ENCODE measurements around the gene KCNG1.

Gene KCNG1

DNA sequence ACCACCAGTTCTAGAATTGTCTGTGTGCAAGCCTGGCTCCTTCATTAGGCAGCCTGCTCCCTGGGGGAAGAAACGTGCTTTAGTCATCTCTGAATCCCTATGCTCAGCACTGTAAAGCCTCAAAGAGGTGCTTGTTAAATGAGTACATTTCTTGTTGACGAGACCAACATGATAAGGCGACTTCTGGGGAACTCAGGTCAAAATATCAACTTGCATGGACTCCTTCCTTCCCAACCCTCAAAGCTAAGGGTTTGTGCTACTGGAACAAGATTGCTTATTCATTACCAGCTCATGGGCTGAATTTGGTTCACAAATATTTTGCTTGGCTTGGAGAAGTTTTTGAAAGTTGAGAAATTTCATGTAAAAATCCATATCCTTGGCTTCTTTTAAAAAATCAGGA, 10.6 kb downstream of the KCNG1 start:
- DNase-seq, result no peak

DNA sequence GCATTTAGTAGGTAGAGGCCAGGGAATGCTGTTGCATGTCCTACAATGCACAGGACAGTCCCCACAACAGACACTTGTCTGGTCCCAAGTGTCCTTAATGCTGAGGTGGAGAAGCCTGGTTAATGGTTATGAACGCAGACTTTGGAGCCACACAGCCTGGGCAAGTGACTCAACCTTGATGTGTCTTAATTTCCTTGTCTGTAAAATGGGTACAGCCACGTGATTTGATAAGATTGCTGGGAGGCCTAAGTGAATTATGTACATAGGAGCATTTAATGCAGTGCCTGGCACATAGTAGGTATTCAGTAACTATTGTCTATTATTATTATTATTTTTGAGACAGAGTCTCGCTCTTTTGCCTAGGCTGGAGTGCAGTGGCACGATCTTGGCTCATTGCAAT, 11.4 kb downstream of the KCNG1 start:
- no peak for DNase-seq

DNA sequence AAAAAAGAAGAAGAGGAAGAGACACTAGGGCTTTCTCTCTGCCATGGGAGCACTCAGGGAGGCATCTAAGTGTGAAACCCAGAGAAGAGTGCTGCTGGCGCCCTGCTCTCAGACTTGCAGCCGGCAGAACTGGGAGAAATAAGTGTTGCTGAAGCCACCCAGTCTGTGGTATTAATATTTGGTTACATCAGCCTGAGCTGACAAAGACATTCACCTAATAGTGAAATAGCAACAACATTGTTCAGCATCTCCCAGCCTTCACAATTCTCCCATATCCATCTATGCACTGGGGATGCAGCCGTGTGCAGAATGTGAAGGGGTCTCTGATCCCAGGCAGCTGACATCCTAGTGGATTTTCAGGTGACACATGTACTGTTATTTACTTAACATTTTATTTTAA, 12.0 kb downstream of the KCNG1 start:
- DNase-seq, result no peak

DNA sequence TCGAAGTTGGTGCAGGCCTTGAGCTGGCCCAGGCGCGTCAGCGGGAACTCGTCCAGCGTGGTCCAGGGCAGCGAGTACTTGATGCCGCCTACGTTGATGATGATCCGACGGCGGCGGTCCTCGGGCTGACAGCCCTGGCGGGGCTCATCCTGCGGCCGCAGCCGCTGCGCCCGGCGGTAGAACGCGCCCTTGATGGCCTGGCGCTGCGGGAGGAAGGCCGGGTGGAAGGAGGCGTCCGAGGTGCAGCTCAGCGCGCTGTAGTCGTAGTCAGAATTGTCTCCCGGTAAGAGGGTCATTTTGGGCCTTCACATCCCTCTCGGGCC, 12.9 kb downstream of the KCNG1 start:
- no peak for DNase-seq

DNA sequence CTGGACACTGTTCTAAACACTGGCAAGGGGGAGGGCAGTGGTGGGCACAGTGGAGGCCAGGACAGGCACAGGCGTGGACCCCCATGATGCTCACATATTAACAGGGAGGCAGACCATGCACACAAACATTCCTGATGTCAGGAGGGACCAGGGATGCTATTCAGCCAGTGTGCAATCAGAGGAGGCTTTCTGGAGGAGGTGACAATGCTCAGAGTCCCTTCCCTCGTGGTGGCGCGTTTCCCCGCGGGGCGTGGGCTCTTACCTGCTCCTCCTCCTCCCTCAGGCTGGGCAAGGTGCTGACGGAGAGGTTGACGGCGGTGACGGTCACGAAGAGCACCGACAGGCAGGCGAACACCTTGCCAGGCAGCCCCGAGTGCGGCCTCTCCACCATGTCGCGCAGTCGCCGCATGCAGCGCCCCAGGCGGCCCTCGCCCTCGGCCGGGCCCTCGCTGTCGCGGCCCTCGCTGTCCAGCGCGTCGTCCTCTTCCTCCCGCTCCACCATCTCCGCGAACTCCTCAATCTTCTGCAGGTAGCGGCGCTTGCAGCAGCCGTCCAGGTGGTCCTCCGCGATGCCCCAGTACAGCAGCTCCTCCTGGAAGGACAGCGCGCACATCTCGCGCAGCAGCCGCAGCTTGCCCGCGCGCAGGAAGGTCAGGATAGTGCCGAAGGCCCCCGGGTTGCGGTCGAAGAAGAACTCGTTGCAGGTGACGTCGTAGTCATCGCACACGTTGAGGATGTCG, 13.4 kb downstream of the KCNG1 start:
- no peak for DNase-seq

DNA sequence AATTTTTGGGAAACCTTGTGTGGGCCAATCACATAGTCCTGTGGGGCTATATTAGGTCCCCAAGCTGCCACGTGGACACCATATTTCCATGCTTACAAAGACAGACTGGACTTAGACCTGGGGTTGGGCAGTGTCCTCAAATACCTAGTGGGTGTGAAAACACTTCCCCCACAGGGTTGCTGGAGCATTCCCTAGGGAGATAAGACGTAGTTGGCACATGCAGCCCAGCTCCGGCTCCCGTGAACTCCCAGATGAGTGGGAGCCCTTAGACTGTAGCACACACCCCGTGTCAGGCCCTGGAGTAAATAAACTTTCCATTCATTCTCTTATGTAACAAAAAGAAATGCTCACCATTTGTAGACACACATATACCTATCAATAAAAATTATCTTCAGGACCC, 14.2 kb downstream of the KCNG1 start:
- DNase-seq, result no peak

DNA sequence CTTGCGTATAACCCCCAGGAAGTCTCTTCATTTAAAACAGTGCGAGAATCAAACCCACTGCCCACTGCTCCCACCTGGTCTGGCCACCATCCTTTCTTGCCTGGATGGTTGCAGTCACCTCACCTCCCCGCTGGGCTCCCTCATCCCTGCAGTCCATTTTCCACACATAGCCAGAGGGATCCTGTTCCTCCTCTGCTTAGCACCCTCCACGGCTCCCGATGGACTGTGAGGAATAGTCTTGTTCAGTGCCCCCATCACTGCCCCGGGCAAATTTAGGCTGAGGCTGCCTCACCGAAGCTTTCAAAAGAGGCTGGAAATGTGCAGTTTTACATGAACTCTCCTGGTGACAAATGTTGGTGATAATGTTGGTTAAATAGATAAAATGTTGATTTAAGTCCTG, 17.7 kb downstream of the KCNG1 start:
- no peak for DNase-seq

DNA sequence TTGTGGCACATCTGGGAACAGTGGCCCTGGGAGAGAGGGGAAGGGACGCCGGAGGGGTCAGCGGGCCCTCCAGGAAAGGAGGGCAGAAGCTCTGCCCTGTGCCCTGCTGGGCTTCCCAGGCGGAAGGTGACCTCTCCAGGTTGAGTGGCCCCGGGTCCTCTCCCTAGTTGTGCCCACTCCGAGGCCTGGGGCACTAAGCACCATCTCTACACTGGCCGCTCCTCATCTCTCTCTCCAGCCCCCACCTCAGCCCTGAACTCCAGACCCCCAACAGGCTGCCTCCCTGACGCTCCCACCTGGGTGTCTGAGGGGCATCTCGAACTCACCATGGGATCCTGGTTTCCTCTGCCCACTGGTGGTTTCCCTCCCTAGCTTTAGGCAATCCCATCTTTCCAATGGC, 18.1 kb downstream of the KCNG1 start:
- DNase-seq, result no peak

DNA sequence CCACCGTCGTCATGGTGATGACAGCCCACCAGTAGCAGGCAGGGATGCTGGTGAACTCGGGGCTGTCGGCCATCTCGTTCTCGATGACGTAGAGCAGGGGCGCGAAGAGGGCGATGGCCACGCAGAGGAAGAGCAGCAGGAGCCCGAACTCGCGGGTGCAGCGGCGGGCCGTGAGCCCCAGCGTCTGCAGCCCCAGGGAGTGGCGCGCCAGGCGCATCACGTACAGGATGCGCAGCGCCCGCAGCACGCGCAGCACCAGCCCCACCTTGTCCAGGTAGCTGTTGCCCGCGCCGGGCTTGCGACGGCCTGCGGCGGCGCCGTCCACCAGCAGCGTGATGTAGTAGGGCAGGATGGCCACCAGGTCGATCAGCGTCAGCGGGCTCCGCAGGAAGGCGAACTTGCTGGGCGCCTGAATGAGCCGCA, 18.6 kb downstream of the KCNG1 start:
- no peak for DNase-seq

DNA sequence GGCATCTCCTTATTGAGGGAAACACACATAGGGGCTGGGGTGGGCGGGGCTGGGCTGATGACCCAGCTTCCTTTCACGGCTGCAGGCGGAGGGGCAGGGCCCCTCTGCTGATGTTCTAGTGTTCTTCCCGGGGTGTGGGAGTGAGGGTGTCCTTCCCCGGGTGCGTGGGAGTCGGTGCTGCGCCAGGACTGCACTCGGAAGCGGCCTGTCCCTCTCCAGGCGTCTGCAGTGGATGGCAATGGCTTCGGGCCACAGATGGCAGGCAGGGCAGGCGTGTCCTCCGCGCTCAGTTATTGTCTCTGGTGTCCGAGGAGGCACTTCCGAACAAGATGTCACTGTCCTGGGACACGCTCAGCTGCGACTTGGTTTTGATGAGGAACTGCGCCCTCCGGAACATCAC, 19.2 kb downstream of the KCNG1 start:
- DNase-seq, result no peak

DNA sequence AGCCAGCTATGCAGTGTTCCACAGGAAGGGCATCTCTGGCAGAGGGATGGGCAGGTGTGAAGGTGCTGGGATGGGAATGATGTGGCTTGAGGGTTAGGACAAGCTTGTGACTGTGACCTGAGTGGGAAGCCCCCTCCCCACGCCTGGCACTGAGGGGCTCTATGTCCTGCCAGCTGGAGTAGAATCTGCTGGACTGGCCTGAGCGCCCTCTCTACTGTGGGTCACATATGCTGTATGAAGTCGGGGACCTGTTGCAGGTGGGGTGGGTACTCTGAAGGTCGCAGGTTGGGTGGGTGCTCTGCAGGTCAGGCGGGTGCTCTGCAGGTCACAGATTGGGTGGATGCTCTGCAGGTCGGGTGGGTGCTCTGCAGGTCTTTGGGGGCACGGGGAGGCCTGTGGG, 20.3 kb downstream of the KCNG1 start:
- no peak for DNase-seq

DNA sequence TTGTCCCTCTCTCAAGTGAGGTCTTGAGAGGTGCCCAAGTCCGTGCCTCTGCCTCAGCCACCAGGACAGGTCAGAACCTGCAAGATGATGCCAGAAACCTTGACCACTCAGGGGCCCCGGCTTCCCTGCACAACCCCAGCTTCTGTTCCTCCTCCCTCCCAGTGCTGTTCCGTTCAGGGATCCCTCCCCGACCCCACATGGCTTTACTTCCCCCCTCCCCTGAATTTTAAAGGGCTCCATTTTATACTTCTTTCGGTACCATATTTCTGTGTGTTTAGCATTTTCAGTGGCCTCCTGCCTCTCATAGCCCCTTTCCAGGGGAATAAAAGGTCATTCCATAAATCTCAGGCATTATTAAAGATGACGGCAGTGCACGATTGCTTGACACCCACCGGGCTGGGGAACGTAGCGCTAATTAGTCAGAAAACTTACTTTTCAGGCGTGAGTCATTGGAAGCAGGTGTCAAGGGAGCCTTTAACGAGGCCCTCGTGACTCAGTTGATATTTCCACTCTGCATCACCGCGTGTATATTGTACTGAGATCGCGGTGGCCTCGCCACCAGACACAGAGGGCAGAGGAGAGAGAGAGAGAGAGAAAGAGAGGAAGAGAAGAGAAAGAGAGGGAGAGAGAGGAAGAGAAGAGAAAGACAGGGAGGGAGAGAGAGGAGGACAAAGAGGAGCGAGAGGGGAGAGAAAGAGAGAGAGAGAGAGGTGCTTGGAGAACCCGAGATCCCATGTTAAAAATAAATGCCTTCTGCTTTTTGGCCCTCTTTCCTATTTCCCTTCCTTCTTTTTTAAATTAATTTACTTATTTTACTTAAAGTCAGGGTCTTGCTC, 21.3 kb downstream of the KCNG1 start:
- DNase-seq, result no peak

DNA sequence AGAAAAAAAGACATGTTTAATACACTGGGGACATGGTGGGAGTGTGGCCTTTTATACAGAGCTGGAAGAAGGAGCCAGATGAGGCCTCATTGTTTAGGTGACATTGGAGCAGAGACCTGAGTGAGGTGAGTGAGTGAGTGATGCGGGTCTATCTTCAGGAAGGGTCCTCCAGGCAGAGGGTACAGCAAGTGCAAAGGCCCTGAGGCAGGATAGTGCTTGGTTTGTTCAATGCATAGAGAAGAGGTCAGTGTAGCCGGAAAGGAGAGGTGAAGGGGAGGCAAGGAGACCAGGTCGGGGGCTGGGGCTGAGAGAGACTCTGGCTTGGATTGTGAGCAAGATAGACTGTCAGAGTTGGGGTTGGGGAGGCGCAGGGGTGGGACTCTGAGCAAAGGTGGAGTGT, 23.6 kb downstream of the KCNG1 start:
- no peak for DNase-seq

DNA sequence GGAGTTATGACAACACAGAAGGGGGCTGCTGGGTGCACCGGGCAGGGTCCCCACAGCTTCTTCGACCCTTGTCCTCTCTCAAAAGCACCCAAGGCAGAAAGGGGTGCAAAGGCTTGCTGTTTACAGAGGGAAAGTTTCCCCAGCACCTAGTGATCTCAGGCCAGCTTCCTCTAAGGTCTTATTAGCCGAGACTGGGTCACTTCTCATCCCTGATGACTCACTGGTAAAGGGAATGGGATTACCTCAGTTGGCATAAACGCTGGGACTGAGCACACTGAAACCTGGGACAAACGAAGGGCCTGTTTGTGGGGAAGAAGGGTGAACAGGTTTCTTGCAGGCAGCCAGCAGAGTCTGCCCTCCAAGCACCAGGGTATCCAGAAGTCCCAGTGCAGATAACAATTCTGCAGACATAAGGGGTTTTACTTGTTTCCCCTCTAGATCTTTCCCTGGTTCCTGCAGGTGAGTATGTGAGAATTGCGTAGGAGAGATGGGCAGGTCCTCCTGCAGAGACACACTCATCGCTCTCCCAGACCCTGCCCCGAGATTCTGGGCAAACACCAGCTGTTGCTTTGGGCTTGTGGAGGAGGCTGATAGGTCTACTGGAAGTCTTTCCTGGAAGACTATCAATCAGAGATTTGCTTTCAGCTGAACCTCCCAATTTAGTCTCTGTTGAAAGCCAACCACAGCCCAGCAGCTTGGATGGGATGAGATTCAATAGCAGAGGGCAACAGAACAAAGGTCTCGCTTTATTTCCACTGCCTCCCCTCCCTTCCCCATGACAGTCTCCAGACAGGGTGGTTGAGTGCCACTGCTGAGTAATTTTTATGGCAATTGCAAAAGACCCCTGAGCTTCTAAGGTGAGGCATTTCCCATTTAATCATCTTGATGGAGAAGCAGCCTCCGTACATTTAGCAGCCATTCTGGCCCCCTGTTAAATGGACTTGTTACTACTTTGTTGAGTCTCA, 25.7 kb downstream of the KCNG1 start:
- DNase-seq, result no peak

DNA sequence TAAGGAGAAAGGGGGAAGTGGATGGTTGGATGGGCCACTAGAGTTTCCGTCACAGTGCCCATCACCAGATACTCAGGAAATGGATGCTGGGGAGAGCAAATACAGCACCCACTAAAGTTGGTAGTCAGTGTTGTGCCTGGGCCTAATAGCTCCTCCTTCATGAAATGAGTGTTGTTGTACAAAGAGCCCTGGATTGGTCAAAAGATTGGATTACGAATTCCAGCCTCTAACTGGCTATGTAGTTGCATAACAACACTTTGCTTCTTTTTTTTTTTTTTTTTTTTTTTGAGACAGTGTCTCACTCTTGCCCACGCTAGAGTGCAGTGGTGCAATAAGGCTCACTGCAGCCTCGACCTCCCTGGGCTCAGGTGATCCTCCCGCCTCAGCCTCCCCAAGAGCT, 27.4 kb downstream of the KCNG1 start:
- no peak for DNase-seq

DNA sequence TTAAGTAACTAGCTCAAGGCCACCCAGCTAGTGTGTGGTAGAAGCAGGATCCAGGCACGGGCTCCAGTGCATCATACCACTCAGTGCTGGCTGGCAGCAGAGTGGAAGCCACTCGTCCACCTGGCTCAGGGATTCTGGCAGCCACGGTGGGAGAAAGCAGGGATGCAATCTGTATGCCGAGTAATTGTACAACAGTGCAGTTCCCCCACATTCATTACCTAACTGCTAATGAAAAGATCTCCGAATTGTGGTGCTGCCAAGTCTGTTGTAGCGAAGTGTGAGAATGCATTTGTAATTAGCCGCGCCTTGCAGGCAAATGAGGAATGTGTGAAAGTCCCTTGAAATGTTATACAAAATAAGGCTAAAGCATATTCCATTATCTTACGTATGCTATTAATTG, 29.0 kb downstream of the KCNG1 start:
- DNase-seq, result no peak

DNA sequence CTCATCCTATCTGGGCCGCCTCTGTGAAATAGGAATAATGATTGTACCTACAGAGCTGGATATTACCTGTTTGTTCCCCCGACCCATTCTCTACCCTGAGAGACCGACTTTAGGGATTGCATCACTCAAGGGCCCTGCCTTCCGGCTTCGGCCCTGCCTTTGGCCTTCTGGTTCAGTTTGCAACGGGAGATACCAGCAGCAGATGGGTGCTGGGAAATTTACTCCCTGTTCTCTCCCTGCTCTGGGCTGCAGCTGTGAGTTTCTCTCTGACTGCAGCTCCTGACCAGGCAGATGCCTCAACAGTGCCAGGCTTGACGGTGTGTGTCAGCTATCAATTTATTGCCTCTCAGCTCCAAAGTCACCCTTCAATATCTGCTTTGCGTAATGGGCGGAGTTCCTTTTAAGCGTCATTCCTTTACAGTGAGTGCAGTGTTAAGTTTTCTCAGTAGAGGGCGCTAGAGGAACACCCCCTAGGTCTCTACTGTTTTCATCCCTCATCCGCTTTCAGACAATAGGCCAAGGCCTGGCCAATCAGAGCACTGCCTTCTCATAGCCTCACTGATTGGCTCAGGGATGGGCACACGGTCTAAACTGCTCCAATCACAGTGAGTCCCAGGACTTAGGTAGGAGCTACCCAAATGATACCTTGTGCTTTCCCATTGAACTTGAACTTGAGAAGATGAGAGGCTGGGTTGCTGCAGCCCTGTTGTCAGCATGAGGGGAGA, 30.0 kb downstream of the KCNG1 start:
- DNase-seq, result no peak

DNA sequence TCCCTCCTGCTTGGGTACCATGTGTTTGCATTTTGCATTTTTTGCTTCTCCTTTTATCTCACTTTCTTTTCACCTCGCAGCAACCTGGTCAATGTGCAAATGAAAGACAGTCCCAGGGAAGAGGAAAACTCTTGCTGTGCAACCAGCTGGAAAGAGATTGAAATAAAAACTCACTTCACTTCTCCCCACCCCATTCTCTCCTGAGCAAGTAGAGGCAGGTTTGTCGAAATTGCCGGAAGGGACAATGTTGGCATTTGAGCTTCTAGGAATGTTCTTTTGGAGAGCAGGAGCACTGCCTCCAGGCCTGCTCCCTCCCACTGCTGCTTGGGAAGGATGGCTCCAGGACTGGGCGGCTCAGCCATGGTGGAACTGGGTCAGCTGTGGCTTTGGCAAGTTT, 30.6 kb downstream of the KCNG1 start:
- DNase-seq, result no peak

DNA sequence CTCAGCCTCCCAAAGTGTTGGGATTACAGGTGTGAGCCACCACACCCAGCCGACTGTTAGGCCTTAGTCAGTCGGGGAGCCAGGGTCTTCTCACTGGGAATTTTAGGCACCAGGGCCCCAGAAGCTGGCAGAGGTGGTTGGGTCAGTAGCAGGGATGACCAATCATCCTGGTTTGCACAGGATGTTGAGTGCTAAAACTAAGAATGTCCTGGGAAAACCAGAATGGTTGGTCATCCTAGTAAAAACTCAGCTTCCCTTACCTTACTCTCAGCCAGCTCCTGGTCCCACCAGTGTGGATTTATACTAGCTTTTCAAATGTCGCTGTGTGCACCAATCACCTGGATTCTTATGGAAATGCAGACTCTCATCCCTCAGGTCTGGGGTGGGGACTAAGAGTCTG, 31.8 kb downstream of the KCNG1 start:
- DNase-seq, result no peak

DNA sequence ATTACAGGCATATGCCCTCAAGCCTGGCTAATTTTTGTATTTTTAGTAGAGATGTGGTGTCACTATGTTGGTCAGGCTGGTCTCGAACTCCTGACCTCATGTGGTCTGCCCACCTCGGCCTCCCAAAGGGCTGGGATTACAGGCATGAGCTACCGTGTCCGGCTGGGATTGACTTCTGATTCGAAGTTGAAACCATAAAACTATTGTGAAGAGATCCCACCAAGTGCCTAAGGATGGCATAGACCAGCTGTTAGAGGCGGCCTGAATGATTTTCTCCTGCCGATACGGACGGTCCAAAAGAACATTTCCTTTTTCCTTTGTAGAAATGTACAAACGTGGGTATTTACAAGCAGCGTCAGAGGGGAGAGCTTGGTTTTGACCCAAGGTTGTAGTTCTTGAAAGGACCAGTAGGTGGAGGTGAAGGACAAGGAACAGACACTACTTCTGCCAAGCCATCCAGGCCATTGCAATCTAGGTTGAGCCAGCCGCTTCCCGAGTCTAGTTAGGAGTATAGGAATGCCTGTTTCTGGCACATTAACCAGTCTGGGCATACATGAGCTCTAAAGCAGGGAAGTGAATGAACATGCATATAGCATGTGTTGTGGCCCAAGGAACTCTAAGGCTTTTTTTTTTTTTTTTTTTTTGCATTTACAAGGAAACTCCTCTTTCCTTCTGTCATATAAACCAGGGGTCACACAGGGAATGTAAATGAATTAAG, 35.3 kb downstream of the KCNG1 start:
- peak; percentile 76 for DNase-seq

DNA sequence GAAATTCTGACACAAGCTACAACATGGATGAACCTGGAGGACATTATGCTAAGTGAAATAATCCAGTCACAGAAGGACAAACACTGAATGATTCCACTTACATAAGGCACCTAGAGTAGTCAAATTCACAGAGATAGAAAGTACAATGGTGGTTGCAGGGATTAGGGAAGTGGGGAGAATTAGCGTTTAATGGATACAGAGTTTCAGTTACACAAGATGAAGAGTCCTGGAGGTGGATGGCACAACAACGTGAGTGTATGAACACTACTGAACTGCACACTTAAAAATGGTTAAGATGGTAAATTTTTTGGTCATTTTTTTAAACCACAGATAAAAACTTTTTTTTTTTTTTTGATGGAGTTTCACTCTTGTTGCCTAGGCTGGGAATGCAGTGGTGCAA, 39.6 kb downstream of the KCNG1 start:
- DNase-seq, result no peak

DNA sequence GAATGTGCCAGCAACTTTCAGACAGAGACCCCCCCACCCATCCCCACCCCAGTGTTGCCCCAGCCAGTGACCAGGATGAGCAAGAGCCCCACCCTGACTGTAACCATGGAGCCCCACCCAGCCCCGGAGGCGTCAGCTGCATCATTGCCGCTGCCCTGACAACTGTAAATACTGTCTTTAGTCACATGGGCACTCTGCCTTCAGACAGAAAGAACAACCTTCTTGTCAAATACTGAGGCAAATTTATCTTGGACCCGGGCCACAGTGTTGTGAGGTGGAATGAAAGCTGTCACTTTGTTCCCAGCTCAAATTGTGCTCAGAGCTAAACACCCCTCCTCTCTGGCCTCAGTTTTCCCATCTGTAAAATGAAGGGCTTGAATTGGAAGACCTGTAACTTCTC, 40.5 kb downstream of the KCNG1 start:
- DNase-seq, result peak; percentile 40

All from NCI-H1436 (cell line).